ENCODE results near the gene ARID4A. TPM values are rescaled to one million over a fixed set of nuclear protein-coding genes. Genes with fewer than 3 reads are reported as not detected.
"Not testable (repeated sequence)": the region's sequence is repeated elsewhere in the genome, so short reads cannot be mapped to it uniquely, and the experiment has no call there.

ARID4A gene
- total RNA-seq, 2 experiments from 2014 or later: 32.8 to 37.3 TPM

GRCh38 chr14:58395812-58396788 is 97.7 kb downstream of the ARID4A start, which contains the start of gene TOMM20L:
Gene TOMM20L, plus strand, starts transcription at chr14:58395930. Its CDS starts 28 bp downstream, at chr14:58395958.
- Mint-ChIP-seq H3K27me3 (no peaks in the 10 kb centered on the region), H3K4me3 (peak within 1 kb of the TSS; percentile 63), H3K27ac (peak within 1 kb of the TSS; percentile 71), H3K4me1 (peaks cover 11% of the 10 kb centered on the region), H3K36me3 (ENCODE audit: low read depth) (no peaks in the 10 kb centered on the region), H3K9me3 (no peaks in the 10 kb centered on the region)
- ChIA-PET CTCF (interaction anchor here (0.6 to 2.7 kb wide), 9 partner anchors 9 to 201 kb away, joined by 3 to 26 read pairs (median 3); partner anchors contain the start of genes ARID4A, KIAA0586 and TIMM9), POLR2A (no interaction called here)
- DNase-seq: peak; percentile 63

- H3K9me3 Mint-ChIP-seq: no peaks in the 10 kb centered on the region
- ChIA-PET CTCF (interaction anchor here (0.9 to 2.7 kb wide), 3 partner anchors 14 to 99 kb away, joined by 3 to 26 read pairs (median 3); partner anchors contain the start of genes ARID4A, KIAA0586 and TIMM9), POLR2A (interaction anchor here (0.6 kb wide), 1 partner anchor 115 kb away, joined by 13 read pairs; no protein-coding TSS in a partner anchor)
- H3K4me1 Mint-ChIP-seq: peaks cover 11% of the 10 kb centered on the region
- no peaks in the 10 kb centered on the region for H3K27me3 Mint-ChIP-seq
- no peak overlapping the region for H3K27ac Mint-ChIP-seq
- no peaks in the 10 kb centered on the region for H3K36me3 Mint-ChIP-seq (ENCODE audit: low read depth)
- no peak overlapping the region for H3K4me3 Mint-ChIP-seq
- DNase-seq: no peak
Observed at GRCh38 chr14:58397156-58397555, 98.8 kb downstream of the ARID4A start.

- no peak overlapping the region for H3K4me3 Mint-ChIP-seq
- peaks cover 11% of the 10 kb centered on the region for H3K4me1 Mint-ChIP-seq
- no peaks in the 10 kb centered on the region for H3K27me3 Mint-ChIP-seq
- DNase-seq: no peak
- ChIA-PET CTCF (interaction anchor here (0.6 kb wide), 1 partner anchor 225 kb away, joined by 4 read pairs; no protein-coding TSS in a partner anchor), POLR2A (interaction anchor here (0.6 kb wide), 1 partner anchor 86 kb away, joined by 3 read pairs; no protein-coding TSS in a partner anchor)
- H3K36me3 Mint-ChIP-seq (ENCODE audit: low read depth): no peaks in the 10 kb centered on the region
- H3K9me3 Mint-ChIP-seq: no peaks in the 10 kb centered on the region
- no peak overlapping the region for H3K27ac Mint-ChIP-seq
Observed at GRCh38 chr14:58398495-58398894, 100.1 kb downstream of the ARID4A start.

- H3K27me3 Mint-ChIP-seq: no peaks in the 10 kb centered on the region
- H3K27ac Mint-ChIP-seq: no peak overlapping the region
- peaks cover 11% of the 10 kb centered on the region for H3K4me1 Mint-ChIP-seq
- no peak overlapping the region for H3K4me3 Mint-ChIP-seq
- H3K36me3 Mint-ChIP-seq (ENCODE audit: low read depth): no peaks in the 10 kb centered on the region
- no peaks in the 10 kb centered on the region for H3K9me3 Mint-ChIP-seq
- ChIA-PET CTCF (no interaction called here), POLR2A (interaction anchor here (0.6 kb wide), 1 partner anchor 86 kb away, joined by 3 read pairs; no protein-coding TSS in a partner anchor)
- no peak for DNase-seq
Observed at GRCh38 chr14:58398895-58399294, 100.5 kb downstream of the ARID4A start.

GRCh38 chr14:58401587-58401986 is 103.2 kb downstream of the ARID4A start:
- Mint-ChIP-seq H3K36me3 (ENCODE audit: low read depth) (peaks cover 4% of the 10 kb centered on the region), H3K27ac (no peak overlapping the region), H3K27me3 (no peaks in the 10 kb centered on the region), H3K9me3 (no peaks in the 10 kb centered on the region), H3K4me3 (no peak overlapping the region), H3K4me1 (peaks cover 1% of the 10 kb centered on the region)
- ChIA-PET CTCF (no interaction called here), POLR2A (interaction anchor here (0.7 kb wide), 1 partner anchor 419 kb away, joined by 7 read pairs; no protein-coding TSS in a partner anchor)
- peak; percentile 14 for DNase-seq

GRCh38 chr14:58408681-58409215 is 110.4 kb downstream of the ARID4A start:
- no peak for DNase-seq
- H3K27me3 Mint-ChIP-seq: no peaks in the 10 kb centered on the region
- POLR2A ChIA-PET: no interaction called here
- H3K4me1 Mint-ChIP-seq: no peaks in the 10 kb centered on the region
- H3K4me3 Mint-ChIP-seq: no peak overlapping the region
- CTCF ChIA-PET: no interaction called here
- peaks cover 31% of the 10 kb centered on the region for H3K36me3 Mint-ChIP-seq (ENCODE audit: low read depth)
- no peak overlapping the region for H3K27ac Mint-ChIP-seq
- H3K9me3 Mint-ChIP-seq: no peaks in the 10 kb centered on the region

GRCh38 chr14:58414845-58415244 is 116.5 kb downstream of the ARID4A start:
- no peak overlapping the region for H3K27ac Mint-ChIP-seq

GRCh38 chr14:58415636-58416547 is 117.5 kb downstream of the ARID4A start:
- H3K4me3 Mint-ChIP-seq: no peak overlapping the region
- H3K9me3 Mint-ChIP-seq: peaks cover 3% of the 10 kb centered on the region
- peaks cover 50% of the 10 kb centered on the region for H3K36me3 Mint-ChIP-seq (ENCODE audit: low read depth)
- ChIA-PET CTCF (no interaction called here), POLR2A (no interaction called here)
- DNase-seq: no peak
- H3K4me1 Mint-ChIP-seq: peaks cover 5% of the 10 kb centered on the region
- H3K27me3 Mint-ChIP-seq: no peaks in the 10 kb centered on the region
- no peak overlapping the region for H3K27ac Mint-ChIP-seq

More at GRCh38 chr14:58414845-58415244, 116.5 kb downstream of the ARID4A start:
- no peak for DNase-seq
- ChIA-PET POLR2A (no interaction called here), CTCF (no interaction called here)
- H3K4me3 Mint-ChIP-seq: no peak overlapping the region
- no peaks in the 10 kb centered on the region for H3K27me3 Mint-ChIP-seq
- peaks cover 3% of the 10 kb centered on the region for H3K9me3 Mint-ChIP-seq
- peaks cover 5% of the 10 kb centered on the region for H3K4me1 Mint-ChIP-seq
- H3K36me3 Mint-ChIP-seq (ENCODE audit: low read depth): peaks cover 50% of the 10 kb centered on the region

- H3K9me3 Mint-ChIP-seq, H3K4me1 Mint-ChIP-seq, H3K27ac Mint-ChIP-seq, POLR2A ChIA-PET, DNase-seq, H3K27me3 Mint-ChIP-seq, H3K4me3 Mint-ChIP-seq: not testable (repeated sequence)
- peaks cover 52% of the 10 kb centered on the region for H3K36me3 Mint-ChIP-seq (ENCODE audit: low read depth)
- CTCF ChIA-PET: interaction anchor here (1.1 kb wide), 1 partner anchor 22 kb away, joined by 3 read pairs; the partner anchor contains the start of gene TOMM20L
Observed at GRCh38 chr14:58416934-58417333, 118.6 kb downstream of the ARID4A start.

Other genes starting within 250 kb of the ARID4A start
- under 1 TPM in 1 of 2 experiments, not detected in 1; 0.07 TPM for gene ARMH4, start 146.3 kb upstream of the ARID4A start, total RNA-seq
- gene ACTR10, start 98.4 kb upstream of the ARID4A start, total RNA-seq: 10 to 100 TPM; 39.2 to 46.3 TPM
- 100 to 1,000 TPM; 233 to 245 TPM for gene PSMA3, start 53.7 kb upstream of the ARID4A start, total RNA-seq
- not detected for gene TOMM20L, start 97.4 kb downstream of the ARID4A start, total RNA-seq
- 10 to 100 TPM; 36.2 to 45.1 TPM for gene TIMM9, start 129.0 kb downstream of the ARID4A start, total RNA-seq
- gene KIAA0586, start 129.2 kb downstream of the ARID4A start, total RNA-seq: 10 to 100 TPM; 29.7 to 31.4 TPM

All from activated CD4-positive, alpha-beta T cell treated with anti-CD3 and anti-CD28 coated beads, Interleukin-2, amount 10 ng/mL, durations not matched to agents 7 days and 5 days (primary cell).